ENCODE data around the gene DRC1. TPM values are rescaled to one million over a fixed set of nuclear protein-coding genes. Genes with fewer than 3 reads are reported as not detected.
A peak's percentile ranks its signal among the peaks of the same experiment; 100 is the strongest.

DRC1 gene
- total RNA-seq, 1 donor from 2014 or later, result 3.7 TPM

- H3K27ac Mint-ChIP-seq, result no peak overlapping the region
- TF ChIP-seq, protein P1, sequence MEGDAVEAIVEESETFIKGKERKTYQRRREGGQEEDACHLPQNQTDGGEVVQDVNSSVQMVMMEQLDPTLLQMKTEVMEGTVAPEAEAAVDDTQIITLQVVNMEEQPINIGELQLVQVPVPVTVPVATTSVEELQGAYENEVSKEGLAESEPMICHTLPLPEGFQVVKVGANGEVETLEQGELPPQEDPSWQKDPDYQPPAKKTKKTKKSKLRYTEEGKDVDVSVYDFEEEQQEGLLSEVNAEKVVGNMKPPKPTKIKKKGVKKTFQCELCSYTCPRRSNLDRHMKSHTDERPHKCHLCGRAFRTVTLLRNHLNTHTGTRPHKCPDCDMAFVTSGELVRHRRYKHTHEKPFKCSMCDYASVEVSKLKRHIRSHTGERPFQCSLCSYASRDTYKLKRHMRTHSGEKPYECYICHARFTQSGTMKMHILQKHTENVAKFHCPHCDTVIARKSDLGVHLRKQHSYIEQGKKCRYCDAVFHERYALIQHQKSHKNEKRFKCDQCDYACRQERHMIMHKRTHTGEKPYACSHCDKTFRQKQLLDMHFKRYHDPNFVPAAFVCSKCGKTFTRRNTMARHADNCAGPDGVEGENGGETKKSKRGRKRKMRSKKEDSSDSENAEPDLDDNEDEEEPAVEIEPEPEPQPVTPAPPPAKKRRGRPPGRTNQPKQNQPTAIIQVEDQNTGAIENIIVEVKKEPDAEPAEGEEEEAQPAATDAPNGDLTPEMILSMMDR (conservative IDR thresholded peaks at IDR 0.05), result no peak
- no peak for DNase-seq (ENCODE audit: extremely low spot score, unreplicated experiment)
- H3K36me3 Mint-ChIP-seq, result no peaks in the 10 kb centered on the region
- no peak overlapping the region for H3K4me3 Mint-ChIP-seq
- peaks cover 32% of the 10 kb centered on the region for H3K4me1 Mint-ChIP-seq (ENCODE audit: unreplicated experiment)
- H3K27me3 Mint-ChIP-seq, result no peaks in the 10 kb centered on the region
- H3K9me3 Mint-ChIP-seq, result no peaks in the 10 kb centered on the region
Measured at GRCh38 chr2:26356771-26357170, 44.9 kb upstream of the DRC1 start.

- DNase-seq (ENCODE audit: extremely low spot score, unreplicated experiment), result no peak
- TF ChIP-seq, protein P1 (conservative IDR thresholded peaks at IDR 0.05), result no peak
- peaks cover 32% of the 10 kb centered on the region for H3K4me1 Mint-ChIP-seq (ENCODE audit: unreplicated experiment)
- peak overlapping the region; percentile 8 for H3K27ac Mint-ChIP-seq
- no peaks in the 10 kb centered on the region for H3K27me3 Mint-ChIP-seq
- no peaks in the 10 kb centered on the region for H3K9me3 Mint-ChIP-seq
- peaks cover 5% of the 10 kb centered on the region for H3K36me3 Mint-ChIP-seq
- peak overlapping the region; percentile 4 for H3K4me3 Mint-ChIP-seq
Measured at GRCh38 chr2:26359886-26360473, 41.7 kb upstream of the DRC1 start.

DNA sequence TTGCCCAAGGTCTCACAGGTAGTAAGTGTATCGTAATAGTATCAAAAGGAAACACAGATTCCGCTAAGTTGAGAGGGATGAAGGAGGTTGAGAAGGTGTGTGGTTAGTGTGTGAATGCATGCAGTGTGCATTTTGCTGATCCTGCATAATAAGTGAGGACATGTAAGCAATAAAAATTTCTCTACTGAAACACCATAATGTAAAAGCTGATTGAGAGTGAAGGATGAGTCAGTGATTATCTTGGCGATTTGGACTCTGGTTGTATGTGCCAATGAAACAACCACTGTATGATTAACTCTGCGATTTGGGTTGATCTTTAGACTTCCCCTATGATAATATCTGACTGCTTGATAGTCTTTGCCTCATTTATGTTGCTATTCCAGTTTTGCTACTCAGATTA is 38.4 kb upstream of the DRC1 start:
- no peak for DNase-seq (ENCODE audit: extremely low spot score, unreplicated experiment)
- Mint-ChIP-seq H3K4me3 (no peak overlapping the region), H3K27me3 (no peaks in the 10 kb centered on the region), H3K4me1 (ENCODE audit: unreplicated experiment) (peaks cover 19% of the 10 kb centered on the region), H3K27ac (no peak overlapping the region), H3K9me3 (no peaks in the 10 kb centered on the region), H3K36me3 (peaks cover 14% of the 10 kb centered on the region)
- TF ChIP-seq, protein P1 (conservative IDR thresholded peaks at IDR 0.05), result no peak

- Mint-ChIP-seq H3K4me1 (ENCODE audit: unreplicated experiment) (peaks cover 17% of the 10 kb centered on the region), H3K36me3 (peaks cover 15% of the 10 kb centered on the region), H3K27ac (no peak overlapping the region)
Measured at GRCh38 chr2:26363958-26364357, 37.8 kb upstream of the DRC1 start.

DNA sequence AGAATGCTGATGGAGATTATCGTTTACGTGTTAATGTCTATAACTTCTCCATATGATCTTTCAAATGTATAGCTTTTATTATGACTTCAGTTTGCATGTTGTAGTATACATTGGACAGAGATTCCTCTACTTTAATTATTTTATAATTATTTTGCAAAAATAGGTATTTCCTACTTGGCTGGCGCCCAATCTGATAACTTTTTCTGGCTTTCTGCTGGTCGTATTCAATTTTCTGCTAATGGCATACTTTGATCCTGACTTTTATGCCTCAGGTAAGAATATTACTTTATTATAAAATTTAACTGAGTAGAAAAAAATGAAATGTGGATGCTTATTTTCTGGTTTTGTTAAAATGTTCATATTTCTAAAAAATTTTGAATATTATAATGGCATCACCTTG is 37.1 kb upstream of the DRC1 start:
- Mint-ChIP-seq H3K27ac (no peak overlapping the region), H3K36me3 (peaks cover 22% of the 10 kb centered on the region), H3K4me3 (no peak overlapping the region), H3K4me1 (ENCODE audit: unreplicated experiment) (peaks cover 10% of the 10 kb centered on the region), H3K9me3 (no peaks in the 10 kb centered on the region), H3K27me3 (no peaks in the 10 kb centered on the region)
- TF ChIP-seq, protein P1 (conservative IDR thresholded peaks at IDR 0.05), result no peak
- no peak for DNase-seq (ENCODE audit: extremely low spot score, unreplicated experiment)

More at GRCh38 chr2:26363958-26364357, 37.8 kb upstream of the DRC1 start:
- TF ChIP-seq, protein P1 (conservative IDR thresholded peaks at IDR 0.05), result no peak
- H3K9me3 Mint-ChIP-seq, result no peaks in the 10 kb centered on the region
- H3K4me3 Mint-ChIP-seq, result no peak overlapping the region
- H3K27me3 Mint-ChIP-seq, result no peaks in the 10 kb centered on the region
- DNase-seq (ENCODE audit: extremely low spot score, unreplicated experiment), result no peak
